CD4-positive, alpha-beta T cell (primary cell): ENCODE data around the gene ABHD17C. TPM values are rescaled to one million over a fixed set of nuclear protein-coding genes. Genes with fewer than 3 reads are reported as not detected.
A peak's percentile ranks its signal among the peaks of the same experiment; 100 is the strongest.

Source experiments
- ATAC-seq: fragments of 200-7000 bp; cut with Tn5 transposase; one replicate; pipeline ENCODE4 v1.10.0; 2022; ENCODE audit warnings: mild to moderate bottlenecking; ENCODE audit not compliant: poor library complexity
- CTCF ChIA-PET: fragments of 350-600 bp; sonication (Branson Sonifier 250); formaldehyde crosslinking; loops from one replicate; lab custom pipeline; 2021; ENCODE audit warnings: antibody characterized with exemption, inconsistent platforms; lab: Charles Lee
- POLR2A ChIA-PET: fragments of 350-600 bp; sonication (Branson Sonifier 250); formaldehyde crosslinking; loops from one replicate; lab custom pipeline; 2021; ENCODE audit warnings: antibody characterized with exemption, inconsistent platforms; lab: Charles Lee
- DNase-seq, 14 experiments: peaks; one replicate each; pipeline ENCODE4 v3.0.0-alpha.2; 2013 to 2020; ENCODE audit warnings: mixed read lengths in 2 of 14
- H3K27ac ChIP-seq, 2 donors: one replicate each; pipeline versions ENCODE4 v1.5.1 to v1.7.0; 2013; ENCODE audit warnings: low read length in 2 of 2, low read depth in 1 of 2, mild to moderate bottlenecking in 1 of 2
- H3K27me3 ChIP-seq, 2 experiments: 1 replicate in 1 of 2; 2 replicates in 1 of 2; pipeline versions ENCODE4 v1.6.1 to v1.7.0; 2013; ENCODE audit warnings: low read length in 2 of 2, control low read depth in 1 of 2, mild to moderate bottlenecking in 1 of 2, moderate library complexity in 1 of 2; ENCODE audit not compliant: insufficient read depth in 2 of 2, control insufficient read depth in 1 of 2
- H3K36me3 ChIP-seq: one replicate; pipeline ENCODE4 v1.6.1; 2013; ENCODE audit warnings: low read length, control low read depth; ENCODE audit not compliant: insufficient read depth
- H3K4me1 ChIP-seq: one replicate; pipeline ENCODE4 v1.6.1; 2013; ENCODE audit warnings: low read length, control low read depth; ENCODE audit not compliant: insufficient read depth
- H3K4me3 ChIP-seq: one replicate; pipeline ENCODE4 v1.5.1; 2013; ENCODE audit warnings: mild to moderate bottlenecking, low read length, moderate library complexity
- H3K9me3 ChIP-seq, 2 experiments: 1 replicate in 1 of 2; 2 replicates in 1 of 2; pipeline versions ENCODE4 v1.6.1 to v1.7.0; 2013; ENCODE audit warnings: low read length in 2 of 2, mild to moderate bottlenecking in 2 of 2, control low read depth in 1 of 2, moderate library complexity in 1 of 2; ENCODE audit not compliant: control insufficient read depth in 1 of 2, insufficient read depth in 1 of 2
- H3K27ac Mint-ChIP-seq: one replicate; pipeline ENCODE4 v1.8.0; 2020; ENCODE audit warnings: mixed read lengths
- H3K27me3 Mint-ChIP-seq: one replicate; pipeline ENCODE4 v1.8.0; 2021; ENCODE audit warnings: mixed read lengths
- H3K36me3 Mint-ChIP-seq: one replicate; pipeline ENCODE4 v1.8.0; 2021; ENCODE audit warnings: low read depth, mixed read lengths
- H3K4me1 Mint-ChIP-seq: one replicate; pipeline ENCODE4 v1.8.0; 2021; ENCODE audit warnings: low read depth, mixed read lengths
- H3K4me3 Mint-ChIP-seq: one replicate; pipeline ENCODE4 v1.8.0; 2020; ENCODE audit warnings: mild to moderate bottlenecking, mixed read lengths
- H3K9me3 Mint-ChIP-seq: one replicate; pipeline ENCODE4 v1.8.0; 2020; ENCODE audit warnings: mixed read lengths
- intact Hi-C, 2 experiments: fragments of 100-400 bp; cut with DNase I in 1 of 2; cut with micrococcal nuclease in 1 of 2; formaldehyde crosslinking; loops; one replicate each; pipeline versions ENCODE4 v1.15.1 to v1.9.0; 2023 to 2025; cut with DNase I, micrococcal nuclease
- total RNA-seq, 174 experiments: library from RNA in 2 of 174; stranded (reverse) in 2 of 174; gene quantifications; one replicate each; pipeline ENCODE4 v1.2.3 and lab custom pipeline; 2021 to 2026
- TF ChIP-seq, protein P1 (sequence below): fragments of 200-600 bp; IDR thresholded peaks from one replicate; pipeline ENCODE4 v1.8.0; 2022; ENCODE audit warnings: antibody characterized with exemption, mild to moderate bottlenecking

Gene ABHD17C
- total RNA-seq, 2 experiments from 2014 or later = 0.33 to 0.59 TPM

GRCh38 chr15:80689716-80690115 is 5.4 kb upstream of the ABHD17C start:
- ChIA-PET CTCF (no interaction called here), POLR2A (no interaction called here)
- intact Hi-C loops = loop anchor here in 1 of 2 experiments (10.0 kb wide), 1 partner anchor 305 kb away; no protein-coding TSS in a partner anchor
- H3K4me3 Mint-ChIP-seq = no peak overlapping the region
- Histone ChIP-seq H3K4me1 (peaks cover 6% of the 10 kb centered on the region), H3K9me3 (no peaks in the 10 kb centered on the region), H3K27me3 (peaks cover 0 to 2% of the 10 kb centered on the region in 2 experiments), H3K36me3 (no peaks in the 10 kb centered on the region), H3K4me3 (no peak overlapping the region), H3K27ac (no peak overlapping the region)
- H3K9me3 Mint-ChIP-seq = no peaks in the 10 kb centered on the region
- no peak for DNase-seq
- TF ChIP-seq, protein P1, sequence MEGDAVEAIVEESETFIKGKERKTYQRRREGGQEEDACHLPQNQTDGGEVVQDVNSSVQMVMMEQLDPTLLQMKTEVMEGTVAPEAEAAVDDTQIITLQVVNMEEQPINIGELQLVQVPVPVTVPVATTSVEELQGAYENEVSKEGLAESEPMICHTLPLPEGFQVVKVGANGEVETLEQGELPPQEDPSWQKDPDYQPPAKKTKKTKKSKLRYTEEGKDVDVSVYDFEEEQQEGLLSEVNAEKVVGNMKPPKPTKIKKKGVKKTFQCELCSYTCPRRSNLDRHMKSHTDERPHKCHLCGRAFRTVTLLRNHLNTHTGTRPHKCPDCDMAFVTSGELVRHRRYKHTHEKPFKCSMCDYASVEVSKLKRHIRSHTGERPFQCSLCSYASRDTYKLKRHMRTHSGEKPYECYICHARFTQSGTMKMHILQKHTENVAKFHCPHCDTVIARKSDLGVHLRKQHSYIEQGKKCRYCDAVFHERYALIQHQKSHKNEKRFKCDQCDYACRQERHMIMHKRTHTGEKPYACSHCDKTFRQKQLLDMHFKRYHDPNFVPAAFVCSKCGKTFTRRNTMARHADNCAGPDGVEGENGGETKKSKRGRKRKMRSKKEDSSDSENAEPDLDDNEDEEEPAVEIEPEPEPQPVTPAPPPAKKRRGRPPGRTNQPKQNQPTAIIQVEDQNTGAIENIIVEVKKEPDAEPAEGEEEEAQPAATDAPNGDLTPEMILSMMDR = no peak
- ATAC-seq = no peak
- peaks cover 7% of the 10 kb centered on the region for H3K4me1 Mint-ChIP-seq
- H3K36me3 Mint-ChIP-seq = peaks cover 4% of the 10 kb centered on the region
- no peak overlapping the region for H3K27ac Mint-ChIP-seq
- H3K27me3 Mint-ChIP-seq = peaks cover 13% of the 10 kb centered on the region

DNA sequence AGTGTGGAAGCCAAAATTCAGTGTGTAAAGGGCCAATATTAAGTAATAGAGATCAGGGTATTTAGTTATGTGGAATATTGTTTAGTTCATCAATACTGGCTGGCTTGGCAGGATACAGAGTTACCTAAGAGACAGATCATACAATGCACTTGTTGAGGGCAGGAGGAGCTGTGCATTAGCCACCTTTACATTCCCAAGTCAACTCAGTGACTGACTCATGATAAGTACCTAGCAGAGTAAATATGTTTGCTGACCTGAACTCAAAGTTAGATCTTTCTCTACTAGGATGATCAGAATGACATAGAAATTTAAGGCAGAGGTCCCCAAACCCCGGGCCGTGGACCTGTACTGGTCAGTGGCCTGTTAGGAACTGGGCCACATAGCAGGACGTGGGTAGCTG is 3.5 kb upstream of the ABHD17C start:
- no peaks in the 10 kb centered on the region for H3K36me3 ChIP-seq
- Mint-ChIP-seq H3K36me3 (peaks cover 4% of the 10 kb centered on the region), H3K4me3 (no peak overlapping the region), H3K4me1 (peaks cover 12% of the 10 kb centered on the region), H3K9me3 (no peaks in the 10 kb centered on the region), H3K27me3 (no peaks in the 10 kb centered on the region), H3K27ac (no peak overlapping the region)
- H3K27ac ChIP-seq = no peak overlapping the region
- no peaks in the 10 kb centered on the region for H3K9me3 ChIP-seq
- TF ChIP-seq, protein P1 = no peak
- CTCF ChIA-PET = no interaction called here
- H3K4me1 ChIP-seq = peaks cover 16% of the 10 kb centered on the region
- no peak overlapping the region for H3K4me3 ChIP-seq
- ATAC-seq (no peak), DNase-seq (no peak)
- POLR2A ChIA-PET = no interaction called here
- no peaks in the 10 kb centered on the region for H3K27me3 ChIP-seq
- intact Hi-C loops = loop anchor here in 1 of 2 experiments (10.0 kb wide), 1 partner anchor 303 kb away; no protein-coding TSS in a partner anchor

GRCh38 chr15:80693682-80694610 is 1.2 kb upstream of the ABHD17C start:
- H3K9me3 ChIP-seq = no peaks in the 10 kb centered on the region
- H3K36me3 ChIP-seq = no peaks in the 10 kb centered on the region
- ATAC-seq (peak; percentile 9), DNase-seq (peak in 2 of 14 experiments; percentile 4 to 24)
- H3K9me3 Mint-ChIP-seq = no peaks in the 10 kb centered on the region
- peak overlapping the region; percentile 53 for H3K27ac Mint-ChIP-seq
- TF ChIP-seq, protein P1 = no peak
- H3K27me3 Mint-ChIP-seq = peaks cover 6% of the 10 kb centered on the region
- H3K4me3 Mint-ChIP-seq = peak overlapping the region; percentile 96
- intact Hi-C loops = loop anchor here in 1 of 2 experiments (10.0 kb wide), 1 partner anchor 301 kb away; no protein-coding TSS in a partner anchor
- ChIA-PET CTCF (no interaction called here), POLR2A (no interaction called here)
- peaks cover 24% of the 10 kb centered on the region for H3K4me1 Mint-ChIP-seq
- H3K27me3 ChIP-seq = no peaks in the 10 kb centered on the region
- H3K36me3 Mint-ChIP-seq = peaks cover 4% of the 10 kb centered on the region
- peaks cover 20% of the 10 kb centered on the region for H3K4me1 ChIP-seq
- no peak overlapping the region for H3K27ac ChIP-seq
- H3K4me3 ChIP-seq = peak overlapping the region; percentile 59
